ENCODE measurements around the gene OTUB2.

The OTUB2 gene

DNA sequence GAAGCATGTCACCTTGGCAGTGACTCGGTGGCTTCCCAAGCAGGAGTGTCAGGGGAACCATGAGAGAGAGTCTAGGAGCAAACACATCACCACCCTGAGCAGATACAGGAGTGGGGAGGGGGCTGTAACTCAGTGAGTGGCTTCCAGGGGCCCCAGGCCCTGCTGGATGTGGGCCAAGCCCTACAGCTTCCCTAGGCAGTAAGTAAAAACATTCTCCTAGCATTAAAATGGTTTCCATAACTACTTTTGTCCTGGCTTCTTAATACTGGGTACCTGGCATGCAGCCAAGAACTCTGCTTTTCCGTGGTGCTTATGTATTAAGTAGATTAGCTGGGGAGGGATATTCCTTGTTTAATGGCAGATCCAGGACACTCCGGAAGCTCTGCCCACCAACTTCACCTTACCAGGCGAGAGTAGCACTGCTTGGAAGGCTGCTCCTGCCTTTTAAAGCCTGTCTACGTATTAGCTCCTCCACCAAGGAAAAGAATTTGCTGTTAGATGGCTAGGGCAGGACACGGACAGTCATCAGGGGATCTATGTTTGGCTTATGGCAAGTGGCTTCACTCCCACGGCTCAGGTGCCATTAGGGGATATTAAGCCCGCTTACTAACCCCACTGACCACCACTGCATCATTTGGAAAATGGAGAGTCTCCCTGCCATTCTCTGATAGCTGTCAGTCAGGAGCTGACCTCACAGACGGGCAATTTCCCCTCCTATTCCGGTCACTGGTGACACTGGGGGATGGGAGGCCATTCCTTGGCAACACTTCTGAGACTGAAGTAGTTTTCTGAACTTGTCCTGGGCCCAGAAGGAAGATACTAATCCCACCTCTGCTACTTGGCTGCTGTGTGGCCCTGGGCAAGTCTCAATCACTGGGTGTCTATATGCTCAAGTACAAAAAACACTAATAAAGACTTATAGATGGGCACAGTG, 22.8 kb downstream of the OTUB2 start:
- Histone ChIP-seq H4K12ac (ENCODE audit: low read depth, low read length) (no peak overlapping the region), H3K79me1 (ENCODE audit: low read length) (no peaks in the 10 kb centered on the region), H3K14ac (ENCODE audit: low read length) (no peak overlapping the region), H3K36me3 (ENCODE audit: control insufficient read depth in 1 of 2, insufficient read depth in 2 of 2, low read length in 2 of 2) (peaks cover 51 to 75% of the 10 kb centered on the region in 2 experiments), H4K8ac (ENCODE audit: low read depth, low read length) (no peak overlapping the region), H3K4me2 (ENCODE audit: low read length) (no peak overlapping the region), H3K4me1 (ENCODE audit: control insufficient read depth in 1 of 2, insufficient read depth in 2 of 2, low read length in 2 of 2) (no peaks in the 10 kb centered on the region), H3K18ac (ENCODE audit: low read length) (no peak overlapping the region), H2AK5ac (ENCODE audit: low read length) (no peak overlapping the region), H3K9me3 (ENCODE audit: insufficient read depth, low read depth, low read length) (no peaks in the 10 kb centered on the region), H2BK12ac (ENCODE audit: low read length) (no peak overlapping the region), H3K9ac (ENCODE audit: low read length) (no peak overlapping the region), H2BK5ac (ENCODE audit: low read depth, low read length, poor library complexity) (no peak overlapping the region), H4K91ac (ENCODE audit: low read depth, low read length) (no peak overlapping the region), H2AFZ (ENCODE audit: insufficient read depth, low read length, poor library complexity) (no peak overlapping the region), H3K4me3 (ENCODE audit: low read depth, low read length) (no peak overlapping the region), H3K79me2 (ENCODE audit: control insufficient read depth, insufficient read depth, low read length, poor library complexity) (no peaks in the 10 kb centered on the region), H3K23ac (ENCODE audit: low read length) (no peak overlapping the region), H2BK120ac (ENCODE audit: insufficient read depth, low read length, poor library complexity) (no peak overlapping the region), H3K27me3 (ENCODE audit: insufficient read depth, low read length) (no peaks in the 10 kb centered on the region), H3K27ac (ENCODE audit: low read depth, low read length) (no peak overlapping the region), H3K4ac (ENCODE audit: low read depth, low read length) (no peak overlapping the region)
- no peak for DNase-seq
- WGBS (ENCODE audit: extremely low coverage, insufficient coverage, insufficient read length), result no CpG with 5 or more reads among the region's 10 CpGs

DNA sequence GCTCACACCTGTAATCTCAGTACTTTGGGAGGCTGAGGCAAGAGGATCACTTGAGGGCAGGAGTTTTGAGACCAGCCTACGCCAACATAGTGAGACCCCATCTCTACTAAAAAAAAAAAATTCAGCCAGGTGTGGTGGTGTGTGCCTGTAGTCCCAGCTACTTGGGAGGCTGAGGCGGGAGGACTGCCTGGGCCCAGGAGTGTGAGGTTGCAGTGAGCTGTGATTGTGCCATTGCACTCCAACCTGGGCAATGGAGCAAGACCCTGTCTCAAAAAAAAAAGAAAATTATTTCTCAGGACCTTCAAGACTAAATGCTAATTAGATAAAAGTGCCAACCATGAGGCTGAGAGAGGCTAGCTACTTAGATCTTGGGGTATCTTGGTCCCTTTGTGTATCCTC, 23.5 kb downstream of the OTUB2 start:
- Histone ChIP-seq H2BK120ac (ENCODE audit: insufficient read depth, low read length, poor library complexity) (no peak overlapping the region), H3K9me3 (ENCODE audit: insufficient read depth, low read depth, low read length) (no peaks in the 10 kb centered on the region), H2AK5ac (ENCODE audit: low read length) (no peak overlapping the region), H3K23ac (ENCODE audit: low read length) (no peak overlapping the region), H3K4me3 (ENCODE audit: low read depth, low read length) (no peak overlapping the region), H4K12ac (ENCODE audit: low read depth, low read length) (no peak overlapping the region), H3K79me2 (ENCODE audit: control insufficient read depth, insufficient read depth, low read length, poor library complexity) (no peaks in the 10 kb centered on the region), H3K27ac (ENCODE audit: low read depth, low read length) (no peak overlapping the region), H2BK5ac (ENCODE audit: low read depth, low read length, poor library complexity) (no peak overlapping the region), H3K79me1 (ENCODE audit: low read length) (no peaks in the 10 kb centered on the region), H3K4me1 (ENCODE audit: control insufficient read depth in 1 of 2, insufficient read depth in 2 of 2, low read length in 2 of 2) (no peaks in the 10 kb centered on the region), H4K8ac (ENCODE audit: low read depth, low read length) (no peak overlapping the region), H3K27me3 (ENCODE audit: insufficient read depth, low read length) (no peaks in the 10 kb centered on the region), H3K4ac (ENCODE audit: low read depth, low read length) (no peak overlapping the region), H2BK12ac (ENCODE audit: low read length) (no peak overlapping the region), H3K9ac (ENCODE audit: low read length) (no peak overlapping the region), H3K14ac (ENCODE audit: low read length) (no peak overlapping the region), H2AFZ (ENCODE audit: insufficient read depth, low read length, poor library complexity) (no peak overlapping the region), H3K4me2 (ENCODE audit: low read length) (no peak overlapping the region), H4K91ac (ENCODE audit: low read depth, low read length) (no peak overlapping the region), H3K36me3 (ENCODE audit: control insufficient read depth in 1 of 2, insufficient read depth in 2 of 2, low read length in 2 of 2) (peaks cover 49 to 73% of the 10 kb centered on the region in 2 experiments), H3K18ac (ENCODE audit: low read length) (no peak overlapping the region)
- DNase-seq, result no peak
- WGBS (ENCODE audit: extremely low coverage, insufficient coverage, insufficient read length), result no CpG with 5 or more reads among the region's 2 CpGs

DNA sequence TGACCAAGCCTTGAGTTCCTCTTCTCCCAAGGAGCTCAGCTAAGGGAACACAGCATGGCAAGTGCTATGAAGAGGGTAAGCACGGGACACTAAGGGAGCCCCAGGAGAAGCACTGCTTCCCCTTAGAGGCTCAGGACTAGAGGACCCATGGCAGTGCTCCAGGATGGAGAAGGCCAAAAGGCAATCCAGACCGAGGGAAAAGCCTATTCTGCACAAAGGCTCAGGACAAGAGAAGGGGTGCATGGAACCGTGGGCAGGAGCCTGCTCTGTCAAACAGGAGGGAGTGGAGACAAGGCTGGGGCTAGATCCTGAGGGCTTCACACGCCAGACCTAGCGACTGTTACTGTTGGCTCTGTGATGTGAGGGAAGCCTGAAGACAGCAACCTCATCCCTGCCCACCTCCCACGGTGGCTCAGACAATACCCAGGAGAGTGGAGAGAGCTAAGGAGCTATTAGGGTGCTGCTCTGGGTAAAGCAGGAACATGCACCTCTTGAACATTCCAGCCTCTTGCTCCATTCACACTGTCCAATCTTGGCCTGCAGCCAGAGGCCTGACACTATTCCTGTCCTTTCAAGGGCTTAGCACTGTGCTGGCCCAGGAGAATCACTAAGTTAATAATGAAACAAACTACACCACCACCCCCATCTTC, 24.2 kb downstream of the OTUB2 start:
- Histone ChIP-seq H3K14ac (ENCODE audit: low read length) (no peak overlapping the region), H3K4me1 (ENCODE audit: control insufficient read depth in 1 of 2, insufficient read depth in 2 of 2, low read length in 2 of 2) (no peaks in the 10 kb centered on the region), H2BK5ac (ENCODE audit: low read depth, low read length, poor library complexity) (no peak overlapping the region), H3K23ac (ENCODE audit: low read length) (no peak overlapping the region), H3K79me1 (ENCODE audit: low read length) (no peaks in the 10 kb centered on the region), H2BK120ac (ENCODE audit: insufficient read depth, low read length, poor library complexity) (no peak overlapping the region), H3K4ac (ENCODE audit: low read depth, low read length) (no peak overlapping the region), H3K9me3 (ENCODE audit: insufficient read depth, low read depth, low read length) (no peaks in the 10 kb centered on the region), H3K36me3 (ENCODE audit: control insufficient read depth in 1 of 2, insufficient read depth in 2 of 2, low read length in 2 of 2) (peaks cover 51 to 75% of the 10 kb centered on the region in 2 experiments), H3K27me3 (ENCODE audit: insufficient read depth, low read length) (no peaks in the 10 kb centered on the region), H3K4me3 (ENCODE audit: low read depth, low read length) (no peak overlapping the region), H2BK12ac (ENCODE audit: low read length) (no peak overlapping the region), H3K79me2 (ENCODE audit: control insufficient read depth, insufficient read depth, low read length, poor library complexity) (no peaks in the 10 kb centered on the region), H2AFZ (ENCODE audit: insufficient read depth, low read length, poor library complexity) (no peak overlapping the region), H2AK5ac (ENCODE audit: low read length) (no peak overlapping the region), H3K9ac (ENCODE audit: low read length) (no peak overlapping the region), H3K4me2 (ENCODE audit: low read length) (no peak overlapping the region), H3K18ac (ENCODE audit: low read length) (no peak overlapping the region), H4K12ac (ENCODE audit: low read depth, low read length) (no peak overlapping the region), H4K8ac (ENCODE audit: low read depth, low read length) (no peak overlapping the region), H4K91ac (ENCODE audit: low read depth, low read length) (no peak overlapping the region), H3K27ac (ENCODE audit: low read depth, low read length) (no peak overlapping the region)
- no peak for DNase-seq
- WGBS (ENCODE audit: extremely low coverage, insufficient coverage, insufficient read length), result no CpG with 5 or more reads among the region's 6 CpGs

DNA sequence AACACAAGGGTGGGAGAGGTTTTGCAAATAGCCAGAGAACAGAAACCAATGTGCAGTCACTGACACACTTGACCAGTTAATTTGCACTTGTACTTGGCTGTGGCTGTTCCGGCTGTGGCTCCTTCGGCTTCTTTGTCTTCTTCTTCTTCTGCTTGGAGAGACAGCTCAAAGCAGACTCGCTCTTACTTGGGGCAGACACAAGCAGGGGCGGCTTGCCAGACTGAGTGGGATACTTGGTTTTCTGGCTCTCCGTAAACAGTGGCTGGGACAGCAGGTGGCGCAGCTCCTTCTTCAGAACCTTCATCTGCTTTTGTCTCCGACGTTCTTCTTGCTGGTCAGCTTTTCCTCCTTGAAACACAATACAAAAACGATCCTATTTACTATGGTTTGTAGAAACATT, 25.0 kb downstream of the OTUB2 start:
- H3K4me2 ChIP-seq (ENCODE audit: low read length), result no peak overlapping the region
- no peaks in the 10 kb centered on the region for H3K79me2 ChIP-seq (ENCODE audit: control insufficient read depth, insufficient read depth, low read length, poor library complexity)
- no peak overlapping the region for H4K8ac ChIP-seq (ENCODE audit: low read depth, low read length)
- H3K14ac ChIP-seq (ENCODE audit: low read length), result no peak overlapping the region
- no peak overlapping the region for H3K27ac ChIP-seq (ENCODE audit: low read depth, low read length)
- no peaks in the 10 kb centered on the region for H3K27me3 ChIP-seq (ENCODE audit: insufficient read depth, low read length)
- H2BK120ac ChIP-seq (ENCODE audit: insufficient read depth, low read length, poor library complexity), result no peak overlapping the region
- no CpG with 5 or more reads among the region's 9 CpGs for WGBS (ENCODE audit: extremely low coverage, insufficient coverage, insufficient read length)
- DNase-seq, result peak in 1 of 2 donors; percentile 22
- H2AK5ac ChIP-seq (ENCODE audit: low read length), result no peak overlapping the region
- H3K4ac ChIP-seq (ENCODE audit: low read depth, low read length), result no peak overlapping the region
- no peak overlapping the region for H3K18ac ChIP-seq (ENCODE audit: low read length)
- H3K9ac ChIP-seq (ENCODE audit: low read length), result no peak overlapping the region
- H2BK12ac ChIP-seq (ENCODE audit: low read length), result no peak overlapping the region
- no peaks in the 10 kb centered on the region for H3K4me1 ChIP-seq (ENCODE audit: control insufficient read depth in 1 of 2, insufficient read depth in 2 of 2, low read length in 2 of 2)
- no peak overlapping the region for H2BK5ac ChIP-seq (ENCODE audit: low read depth, low read length, poor library complexity)
- no peak overlapping the region for H3K4me3 ChIP-seq (ENCODE audit: low read depth, low read length)
- H4K91ac ChIP-seq (ENCODE audit: low read depth, low read length), result no peak overlapping the region
- no peaks in the 10 kb centered on the region for H3K9me3 ChIP-seq (ENCODE audit: insufficient read depth, low read depth, low read length)
- peaks cover 48 to 76% of the 10 kb centered on the region in 2 experiments for H3K36me3 ChIP-seq (ENCODE audit: control insufficient read depth in 1 of 2, insufficient read depth in 2 of 2, low read length in 2 of 2)
- H2AFZ ChIP-seq (ENCODE audit: insufficient read depth, low read length, poor library complexity), result no peak overlapping the region
- H4K12ac ChIP-seq (ENCODE audit: low read depth, low read length), result no peak overlapping the region
- H3K79me1 ChIP-seq (ENCODE audit: low read length), result no peaks in the 10 kb centered on the region
- H3K23ac ChIP-seq (ENCODE audit: low read length), result no peak overlapping the region

All from trophoblast cell (in vitro differentiated cells and primary cell).